ENCODE data around the gene SGCD. TPM values are rescaled to one million over a fixed set of nuclear protein-coding genes. Genes with fewer than 3 reads are reported as not detected.

SGCD gene
- total RNA-seq, 2 experiments from 2014 or later = not detected

DNA sequence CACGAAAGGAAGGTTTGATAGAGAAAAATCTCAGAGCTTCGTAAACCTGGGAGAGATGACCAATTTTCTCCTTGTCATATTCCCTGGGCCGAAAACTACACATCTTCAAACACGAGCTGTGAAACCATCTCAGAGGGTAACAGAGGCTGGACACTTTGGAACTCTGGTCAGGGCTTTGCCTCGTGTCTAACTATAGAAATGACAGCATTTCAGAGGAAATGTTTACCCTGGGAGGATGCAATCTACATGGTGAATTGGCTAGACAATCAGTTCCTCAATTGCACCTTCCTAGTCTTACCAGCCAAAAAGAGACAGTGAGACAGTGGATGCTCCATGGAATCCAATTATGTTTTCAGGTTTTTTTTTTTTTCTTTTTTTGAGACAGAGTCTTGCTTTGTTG, 414.6 kb downstream of the SGCD start:
- Histone ChIP-seq H3K36me3 (ENCODE audit: insufficient read depth, low read length) (0 out of 2 replicates have a peak, but pooled peaks cover 2% of the 10 kb centered on the region), H3K4me3 (ENCODE audit: low read depth, low read length, poor library complexity, severe bottlenecking) (no peak overlapping the region), H3K27ac (ENCODE audit: low read depth, low read length, poor library complexity, severe bottlenecking) (no peak overlapping the region), H2AFZ (ENCODE audit: low read length) (no peak overlapping the region), H3K9me2 (ENCODE audit: insufficient read depth, low read length) (0 out of 2 replicates have a peak, but pooled peaks cover 4% of the 10 kb centered on the region), H3K4me2 (ENCODE audit: low read length) (no peak overlapping the region), H3K9me3 (ENCODE audit: low read length) (no peaks in the 10 kb centered on the region), H3K4me1 (ENCODE audit: insufficient read depth, low read length, poor library complexity, severe bottlenecking) (peaks cover 6% of the 10 kb centered on the region), H4K20me1 (ENCODE audit: insufficient read depth, low read length) (no peaks in the 10 kb centered on the region), H3K79me2 (ENCODE audit: insufficient read depth, low read depth, low read length) (no peaks in the 10 kb centered on the region)
- intact Hi-C loops (cut with micrococcal nuclease; ENCODE audit: unreplicated experiment) = no loop called here
- TF ChIP-seq, protein P1, sequence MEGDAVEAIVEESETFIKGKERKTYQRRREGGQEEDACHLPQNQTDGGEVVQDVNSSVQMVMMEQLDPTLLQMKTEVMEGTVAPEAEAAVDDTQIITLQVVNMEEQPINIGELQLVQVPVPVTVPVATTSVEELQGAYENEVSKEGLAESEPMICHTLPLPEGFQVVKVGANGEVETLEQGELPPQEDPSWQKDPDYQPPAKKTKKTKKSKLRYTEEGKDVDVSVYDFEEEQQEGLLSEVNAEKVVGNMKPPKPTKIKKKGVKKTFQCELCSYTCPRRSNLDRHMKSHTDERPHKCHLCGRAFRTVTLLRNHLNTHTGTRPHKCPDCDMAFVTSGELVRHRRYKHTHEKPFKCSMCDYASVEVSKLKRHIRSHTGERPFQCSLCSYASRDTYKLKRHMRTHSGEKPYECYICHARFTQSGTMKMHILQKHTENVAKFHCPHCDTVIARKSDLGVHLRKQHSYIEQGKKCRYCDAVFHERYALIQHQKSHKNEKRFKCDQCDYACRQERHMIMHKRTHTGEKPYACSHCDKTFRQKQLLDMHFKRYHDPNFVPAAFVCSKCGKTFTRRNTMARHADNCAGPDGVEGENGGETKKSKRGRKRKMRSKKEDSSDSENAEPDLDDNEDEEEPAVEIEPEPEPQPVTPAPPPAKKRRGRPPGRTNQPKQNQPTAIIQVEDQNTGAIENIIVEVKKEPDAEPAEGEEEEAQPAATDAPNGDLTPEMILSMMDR (conservative IDR thresholded peaks at IDR 0.05; ENCODE audit: low read length) = no peak
- TF ChIP-seq EZH2phosphoT487 (IDR thresholded peaks at IDR 0.05; ENCODE audit: borderline replicate concordance, low read depth, low read length) = no peak
- BruUV-seq (replicated peaks) = no TSS peak
- POLR2A ChIA-PET = interaction anchor here (0.7 to 3.2 kb wide), 3 partner anchors 8 to 54 kb away, joined by 4 to 11 read pairs (median 4); no protein-coding TSS in a partner anchor
- CTCF ChIA-PET (ENCODE audit: unreplicated experiment) = no interaction called here
- no peak for DNase-seq (ENCODE audit: low spot score)

DNA sequence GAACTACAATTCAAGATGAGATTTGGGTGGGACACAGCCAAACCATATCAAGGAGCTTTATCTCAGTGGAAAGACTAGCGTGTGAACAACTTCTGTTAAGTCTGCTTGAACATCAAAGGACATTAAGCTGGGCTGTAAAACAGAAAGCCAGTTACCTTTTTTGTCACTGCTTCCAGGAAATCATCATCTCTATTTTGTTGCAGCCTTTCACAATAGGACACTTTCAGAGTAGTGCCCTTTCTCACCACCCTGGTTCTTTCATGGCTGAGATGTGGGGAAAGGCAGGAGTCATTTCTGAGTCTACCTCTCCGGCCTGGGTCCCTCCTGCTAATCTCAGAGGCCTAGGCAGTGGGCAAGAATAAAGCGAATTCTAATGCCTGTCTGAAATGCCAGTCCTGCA, 426.9 kb downstream of the SGCD start:
- H3K27ac ChIP-seq (ENCODE audit: low read depth, low read length, poor library complexity, severe bottlenecking) = no peak overlapping the region
- H2AFZ ChIP-seq (ENCODE audit: low read length) = no peak overlapping the region
- BruUV-seq (replicated peaks) = no TSS peak
- DNase-seq (ENCODE audit: low spot score) = no peak
- intact Hi-C loops (cut with micrococcal nuclease; ENCODE audit: unreplicated experiment) = no loop called here
- no peaks in the 10 kb centered on the region for H3K9me2 ChIP-seq (ENCODE audit: insufficient read depth, low read length)
- no peak overlapping the region for H3K4me3 ChIP-seq (ENCODE audit: low read depth, low read length, poor library complexity, severe bottlenecking)
- TF ChIP-seq, protein P1 (conservative IDR thresholded peaks at IDR 0.05; ENCODE audit: low read length) = no peak
- TF ChIP-seq EZH2phosphoT487 (IDR thresholded peaks at IDR 0.05; ENCODE audit: borderline replicate concordance, low read depth, low read length) = no peak
- POLR2A ChIA-PET = interaction anchor here (0.7 kb wide), 1 partner anchor 19 kb away, joined by 3 read pairs; no protein-coding TSS in a partner anchor
- no peaks in the 10 kb centered on the region for H3K79me2 ChIP-seq (ENCODE audit: insufficient read depth, low read depth, low read length)
- CTCF ChIA-PET (ENCODE audit: unreplicated experiment) = no interaction called here
- no peaks in the 10 kb centered on the region; the same call in 1 of the 2 replicates for H3K36me3 ChIP-seq (ENCODE audit: insufficient read depth, low read length)
- H3K4me1 ChIP-seq (ENCODE audit: insufficient read depth, low read length, poor library complexity, severe bottlenecking) = peaks cover 30% of the 10 kb centered on the region
- no peaks in the 10 kb centered on the region for H4K20me1 ChIP-seq (ENCODE audit: insufficient read depth, low read length)
- no peak overlapping the region for H3K4me2 ChIP-seq (ENCODE audit: low read length)
- no peaks in the 10 kb centered on the region for H3K9me3 ChIP-seq (ENCODE audit: low read length)

DNA sequence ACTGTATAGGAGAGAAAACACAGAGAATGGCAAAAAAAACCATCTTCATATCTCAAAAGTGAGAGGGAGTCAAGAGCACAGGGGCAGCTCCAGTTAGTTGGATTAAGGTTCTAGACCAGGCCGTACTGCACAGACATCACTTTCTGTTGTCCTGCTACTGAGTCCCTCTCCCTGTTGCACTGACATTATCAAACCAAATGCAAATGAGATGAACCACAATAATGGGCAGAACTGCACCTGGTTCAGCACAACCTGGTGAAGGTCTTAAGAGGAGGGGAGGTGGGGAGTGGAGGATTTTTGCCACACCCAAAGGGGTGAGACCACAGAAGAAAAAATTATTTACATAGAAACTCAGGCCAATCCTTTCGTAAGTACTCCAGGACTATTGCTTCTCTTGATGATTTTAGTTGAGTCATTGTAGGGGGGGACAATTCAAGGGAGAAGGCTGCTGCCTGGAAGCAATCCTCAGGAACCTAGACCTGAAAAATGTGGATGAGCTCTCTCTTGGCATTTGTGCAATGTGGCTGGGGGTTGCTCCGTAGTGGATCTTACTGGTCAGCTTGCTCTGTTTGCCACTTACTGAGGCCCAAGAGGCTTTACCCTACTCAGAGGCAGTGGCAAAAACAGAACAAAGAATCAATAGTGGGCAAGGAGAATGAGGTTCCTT, 428.6 kb downstream of the SGCD start:
- POLR2A ChIA-PET = interaction anchor here (0.9 kb wide), 1 partner anchor 11 kb away, joined by 3 read pairs; no protein-coding TSS in a partner anchor
- no peaks in the 10 kb centered on the region for H3K79me2 ChIP-seq (ENCODE audit: insufficient read depth, low read depth, low read length)
- intact Hi-C loops (cut with micrococcal nuclease; ENCODE audit: unreplicated experiment) = no loop called here

More for the DNA sequence above, 428.6 kb downstream of the SGCD start:
- peak overlapping the region; percentile 22; the same call in 1 of the 2 replicates for H2AFZ ChIP-seq (ENCODE audit: low read length)
- H3K4me3 ChIP-seq (ENCODE audit: low read depth, low read length, poor library complexity, severe bottlenecking) = no peak overlapping the region
- H3K27ac ChIP-seq (ENCODE audit: low read depth, low read length, poor library complexity, severe bottlenecking) = no peak overlapping the region
- DNase-seq (ENCODE audit: low spot score) = peak; percentile 56
- H3K9me3 ChIP-seq (ENCODE audit: low read length) = no peaks in the 10 kb centered on the region
- H3K9me2 ChIP-seq (ENCODE audit: insufficient read depth, low read length) = no peaks in the 10 kb centered on the region
- no peak for TF ChIP-seq EZH2phosphoT487 (IDR thresholded peaks at IDR 0.05; ENCODE audit: borderline replicate concordance, low read depth, low read length)
- TF ChIP-seq, protein P1 (conservative IDR thresholded peaks at IDR 0.05; ENCODE audit: low read length) = no peak
- CTCF ChIA-PET (ENCODE audit: unreplicated experiment) = no interaction called here
- peaks cover 35% of the 10 kb centered on the region for H3K4me1 ChIP-seq (ENCODE audit: insufficient read depth, low read length, poor library complexity, severe bottlenecking)
- BruUV-seq (replicated peaks) = no TSS peak
- no peaks in the 10 kb centered on the region for H4K20me1 ChIP-seq (ENCODE audit: insufficient read depth, low read length)
- H3K4me2 ChIP-seq (ENCODE audit: low read length) = peak overlapping the region; percentile 44
- no peaks in the 10 kb centered on the region for H3K36me3 ChIP-seq (ENCODE audit: insufficient read depth, low read length)

All from OCI-LY7 (cell line).